HL-60 (cell line): ENCODE data around the gene LTA4H.

Source experiments
- DNase-seq, 2 experiments: peaks; one replicate each; pipeline ENCODE4 v3.0.0-alpha.2; 2010 to 2020; ENCODE audit warnings: low read depth in 1 of 2, low spot score in 1 of 2
- H3K27ac ChIP-seq: fragments of 250-450 bp; sonication (Bioruptor Pico); replicated peaks from 2 replicates; pipeline ENCODE4 v1.5.1; 2020; ENCODE audit warnings: mild to moderate bottlenecking, moderate library complexity
- H3K27me3 ChIP-seq: fragments of 250-450 bp; sonication (Bioruptor Pico); 2 replicates; pipeline ENCODE4 v1.5.1; 2021; ENCODE audit warnings: mild to moderate bottlenecking, moderate library complexity; ENCODE audit not compliant: insufficient read depth, poor library complexity, severe bottlenecking
- H3K4me3 ChIP-seq: replicated peaks from 2 replicates; pipeline ENCODE4 v1.5.1; 2011; ENCODE audit warnings: mild to moderate bottlenecking, control low read depth, low read length; ENCODE audit not compliant: insufficient read depth
- GABPA ChIP-seq: IDR thresholded peaks from 2 replicates; pipeline ENCODE4 v1.6.1; 2012; ENCODE audit warnings: low read depth
- POLR2AphosphoS5 ChIP-seq: IDR thresholded peaks from 2 replicates; pipeline ENCODE4 v1.6.1; 2012; ENCODE audit warnings: low read depth
- SPI1 ChIP-seq: IDR thresholded peaks from 2 replicates; pipeline ENCODE4 v1.6.1; 2012; ENCODE audit warnings: low read depth, mild to moderate bottlenecking, borderline replicate concordance
- TF ChIP-seq, protein P1 (sequence below): IDR thresholded peaks from 2 replicates; pipeline ENCODE4 v1.6.1; 2012; ENCODE audit warnings: low read depth; ENCODE audit not compliant: insufficient replicate concordance
- TF ChIP-seq, protein P2 (sequence below): IDR thresholded peaks from one replicate; pipeline ENCODE4 v1.5.1; 2011; ENCODE audit warnings: low read length, control low read depth, inconsistent platforms; ENCODE audit not compliant: insufficient read depth

LTA4H gene

DNA sequence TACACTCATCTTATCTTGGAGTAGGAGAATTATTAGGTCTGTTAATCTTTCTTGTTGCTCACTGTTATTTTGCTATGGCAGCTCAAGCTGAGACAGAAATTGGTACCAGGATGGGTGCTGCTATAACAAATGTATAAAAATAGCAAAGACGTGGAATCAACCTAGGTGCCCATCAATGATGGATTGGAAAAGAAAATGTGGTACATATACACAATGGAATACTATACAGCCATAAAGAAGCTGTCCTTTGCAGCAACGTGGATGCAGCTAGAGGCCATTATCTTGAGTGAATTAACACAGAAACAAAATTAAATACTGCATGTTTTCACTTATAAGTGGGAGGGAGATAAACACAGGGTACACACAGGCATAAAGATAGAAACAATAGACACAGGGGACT is 14.8 kb upstream of the LTA4H start:
- H3K4me3 ChIP-seq: no peak overlapping the region
- TF ChIP-seq POLR2AphosphoS5: no peak
- TF ChIP-seq SPI1: no peak
- TF ChIP-seq, protein P1, sequence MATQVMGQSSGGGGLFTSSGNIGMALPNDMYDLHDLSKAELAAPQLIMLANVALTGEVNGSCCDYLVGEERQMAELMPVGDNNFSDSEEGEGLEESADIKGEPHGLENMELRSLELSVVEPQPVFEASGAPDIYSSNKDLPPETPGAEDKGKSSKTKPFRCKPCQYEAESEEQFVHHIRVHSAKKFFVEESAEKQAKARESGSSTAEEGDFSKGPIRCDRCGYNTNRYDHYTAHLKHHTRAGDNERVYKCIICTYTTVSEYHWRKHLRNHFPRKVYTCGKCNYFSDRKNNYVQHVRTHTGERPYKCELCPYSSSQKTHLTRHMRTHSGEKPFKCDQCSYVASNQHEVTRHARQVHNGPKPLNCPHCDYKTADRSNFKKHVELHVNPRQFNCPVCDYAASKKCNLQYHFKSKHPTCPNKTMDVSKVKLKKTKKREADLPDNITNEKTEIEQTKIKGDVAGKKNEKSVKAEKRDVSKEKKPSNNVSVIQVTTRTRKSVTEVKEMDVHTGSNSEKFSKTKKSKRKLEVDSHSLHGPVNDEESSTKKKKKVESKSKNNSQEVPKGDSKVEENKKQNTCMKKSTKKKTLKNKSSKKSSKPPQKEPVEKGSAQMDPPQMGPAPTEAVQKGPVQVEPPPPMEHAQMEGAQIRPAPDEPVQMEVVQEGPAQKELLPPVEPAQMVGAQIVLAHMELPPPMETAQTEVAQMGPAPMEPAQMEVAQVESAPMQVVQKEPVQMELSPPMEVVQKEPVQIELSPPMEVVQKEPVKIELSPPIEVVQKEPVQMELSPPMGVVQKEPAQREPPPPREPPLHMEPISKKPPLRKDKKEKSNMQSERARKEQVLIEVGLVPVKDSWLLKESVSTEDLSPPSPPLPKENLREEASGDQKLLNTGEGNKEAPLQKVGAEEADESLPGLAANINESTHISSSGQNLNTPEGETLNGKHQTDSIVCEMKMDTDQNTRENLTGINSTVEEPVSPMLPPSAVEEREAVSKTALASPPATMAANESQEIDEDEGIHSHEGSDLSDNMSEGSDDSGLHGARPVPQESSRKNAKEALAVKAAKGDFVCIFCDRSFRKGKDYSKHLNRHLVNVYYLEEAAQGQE: no peak
- TF ChIP-seq, protein P2, sequence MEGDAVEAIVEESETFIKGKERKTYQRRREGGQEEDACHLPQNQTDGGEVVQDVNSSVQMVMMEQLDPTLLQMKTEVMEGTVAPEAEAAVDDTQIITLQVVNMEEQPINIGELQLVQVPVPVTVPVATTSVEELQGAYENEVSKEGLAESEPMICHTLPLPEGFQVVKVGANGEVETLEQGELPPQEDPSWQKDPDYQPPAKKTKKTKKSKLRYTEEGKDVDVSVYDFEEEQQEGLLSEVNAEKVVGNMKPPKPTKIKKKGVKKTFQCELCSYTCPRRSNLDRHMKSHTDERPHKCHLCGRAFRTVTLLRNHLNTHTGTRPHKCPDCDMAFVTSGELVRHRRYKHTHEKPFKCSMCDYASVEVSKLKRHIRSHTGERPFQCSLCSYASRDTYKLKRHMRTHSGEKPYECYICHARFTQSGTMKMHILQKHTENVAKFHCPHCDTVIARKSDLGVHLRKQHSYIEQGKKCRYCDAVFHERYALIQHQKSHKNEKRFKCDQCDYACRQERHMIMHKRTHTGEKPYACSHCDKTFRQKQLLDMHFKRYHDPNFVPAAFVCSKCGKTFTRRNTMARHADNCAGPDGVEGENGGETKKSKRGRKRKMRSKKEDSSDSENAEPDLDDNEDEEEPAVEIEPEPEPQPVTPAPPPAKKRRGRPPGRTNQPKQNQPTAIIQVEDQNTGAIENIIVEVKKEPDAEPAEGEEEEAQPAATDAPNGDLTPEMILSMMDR: no peak
- no peak for TF ChIP-seq GABPA
- no peaks in the 10 kb centered on the region for H3K27me3 ChIP-seq
- H3K27ac ChIP-seq: no peak overlapping the region
- no peak for DNase-seq

DNA sequence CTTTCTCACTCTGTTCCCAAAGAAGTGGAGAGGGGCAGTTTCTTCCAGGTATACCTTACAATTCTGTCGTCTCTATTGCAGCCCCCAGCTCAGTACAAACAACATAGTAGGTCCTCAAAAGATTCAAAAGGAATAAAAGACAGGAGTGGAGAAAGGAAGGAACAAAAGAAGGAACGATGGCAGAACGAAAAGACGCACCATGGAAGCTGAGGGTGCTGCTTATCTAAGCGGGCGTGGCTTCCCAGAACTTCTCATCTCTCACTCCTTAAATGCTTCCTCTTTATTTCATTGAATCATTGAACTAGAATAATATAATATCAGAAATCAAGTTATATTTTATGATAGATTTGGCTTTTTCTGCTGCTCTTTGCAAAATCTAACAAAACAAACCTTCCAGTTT is 13.7 kb upstream of the LTA4H start:
- no peak for DNase-seq
- Histone ChIP-seq H3K27ac (peak overlapping the region; percentile 67), H3K4me3 (no peak overlapping the region), H3K27me3 (no peaks in the 10 kb centered on the region)
- TF ChIP-seq, protein P1: no peak
- TF ChIP-seq, protein P2: no peak
- TF ChIP-seq POLR2AphosphoS5 (no peak), SPI1 (no peak)

DNA sequence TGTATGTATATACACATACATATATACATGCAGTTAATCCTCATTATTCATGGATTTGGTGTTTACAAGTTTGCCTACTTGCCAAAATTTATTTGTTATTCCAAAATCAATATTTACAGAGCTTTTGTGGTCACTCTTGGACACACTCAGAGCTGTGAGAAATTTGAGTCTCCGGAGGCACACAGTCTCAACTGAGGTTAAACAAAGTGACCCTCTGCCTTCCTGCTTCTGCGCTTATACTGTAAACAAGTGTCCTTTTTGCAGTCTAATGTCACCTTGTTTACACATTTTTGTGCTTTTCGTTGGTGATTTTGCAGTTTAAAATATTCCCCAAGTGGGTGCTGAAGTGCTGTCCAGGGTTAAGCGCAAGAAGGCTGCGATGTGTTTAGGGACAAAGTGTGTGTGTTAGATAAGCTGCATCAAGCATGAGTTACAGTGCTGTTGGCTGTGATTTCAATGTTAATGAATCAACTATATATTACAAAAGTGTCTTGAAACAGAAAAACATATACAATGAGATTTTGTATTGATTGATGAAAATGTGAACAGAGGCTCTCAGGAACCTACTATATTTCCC is 13.1 kb upstream of the LTA4H start:
- no peak for DNase-seq
- TF ChIP-seq SPI1: no peak
- TF ChIP-seq, protein P2: no peak
- TF ChIP-seq, protein P1: no peak
- no peak for TF ChIP-seq GABPA
- no peak for TF ChIP-seq POLR2AphosphoS5
- Histone ChIP-seq H3K4me3 (no peak overlapping the region), H3K27me3 (no peaks in the 10 kb centered on the region), H3K27ac (peak overlapping the region; percentile 67)
